ENCODE results near the gene CITED1. TPM values are rescaled to one million over a fixed set of nuclear protein-coding genes. Genes with fewer than 3 reads are reported as not detected.
A peak's percentile ranks its signal among the peaks of the same experiment; 100 is the strongest.
"Not testable (repeated sequence)": the region's sequence is repeated elsewhere in the genome, so short reads cannot be mapped to it uniquely, and the experiment has no call there.

Gene CITED1, protein sequence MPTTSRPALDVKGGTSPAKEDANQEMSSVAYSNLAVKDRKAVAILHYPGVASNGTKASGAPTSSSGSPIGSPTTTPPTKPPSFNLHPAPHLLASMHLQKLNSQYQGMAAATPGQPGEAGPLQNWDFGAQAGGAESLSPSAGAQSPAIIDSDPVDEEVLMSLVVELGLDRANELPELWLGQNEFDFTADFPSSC
- polyA plus RNA-seq (ENCODE audit: low read depth in 6 of 6), result under 1 TPM in 1 of 6 donors, not detected in 5; 0.83 TPM

- peak; percentile 18 to 23 for ATAC-seq (ENCODE audit: low read depth in 2 of 2)
- peak within 1 kb of the TSS; percentile 85 to 94 (median 94) for H3K4me3 Mint-ChIP-seq
- peaks cover 45 to 63% (median 61%) of the 10 kb centered on the region in 3 donors for H3K27me3 Mint-ChIP-seq
These were observed at the start of gene CITED1 for GRCh38 chrX:72305286-72306084. CITED1 (minus strand) TSS chrX:72305914; CDS start chrX:72302869, 3,045 bp downstream.

GRCh38 chrX:72352786-72353185, 47.1 kb upstream of the CITED1 start:
- Mint-ChIP-seq H3K9me3 (peaks cover 0 to 1% (median 0%) of the 10 kb centered on the region in 7 donors), H3K27ac (no peak overlapping the region)
- ATAC-seq (ENCODE audit: low read depth in 2 of 2), result no peak

More at GRCh38 chrX:72305286-72306084, at the start of gene CITED1:
- H3K9me3 Mint-ChIP-seq, result peaks cover 0 to 2% (median 0%) of the 10 kb centered on the region in 7 donors
- no peak for DNase-seq
- peaks cover 0 to 7% of the 10 kb centered on the region in 2 donors for H3K36me3 Mint-ChIP-seq
- peaks cover 27 to 42% (median 33%) of the 10 kb centered on the region in 3 donors for H3K4me1 Mint-ChIP-seq
- H3K27ac Mint-ChIP-seq, result peak within 1 kb of the TSS in 3 of 6 donors; percentile 22 to 88 (median 80)

DNA sequence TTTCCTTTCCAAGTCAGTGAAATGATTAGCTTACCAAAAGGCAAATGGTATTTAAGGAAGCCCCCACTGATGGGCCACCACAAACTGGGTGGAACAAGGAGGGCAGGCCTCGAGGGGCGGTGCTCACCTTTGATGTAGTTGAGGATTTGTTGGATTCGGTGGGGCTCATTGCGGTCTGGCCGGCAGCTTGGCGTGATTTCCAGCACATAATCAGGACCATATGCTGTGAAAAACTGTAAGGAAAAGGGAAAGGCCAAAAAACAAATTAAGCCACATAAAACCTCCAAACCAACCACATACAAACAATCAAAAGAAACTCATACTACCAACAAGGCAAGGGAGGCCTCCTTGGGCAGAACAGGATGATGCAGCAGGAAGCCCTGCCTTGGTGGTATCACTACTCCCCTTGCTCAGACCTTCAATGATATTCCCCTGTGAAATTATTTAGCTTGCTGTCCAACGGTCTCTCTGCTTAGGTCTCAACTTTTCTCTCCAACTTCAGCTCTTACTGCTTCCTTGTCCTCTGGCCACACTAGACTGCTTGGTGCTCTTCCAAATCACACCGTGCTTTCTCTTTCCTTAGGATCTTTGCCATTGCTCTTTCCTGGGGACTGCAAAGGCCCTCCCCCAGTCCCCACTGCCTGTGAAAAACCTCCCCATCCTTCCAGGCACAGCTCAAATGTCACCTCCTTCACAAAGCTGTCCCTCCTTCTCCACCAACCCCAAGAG, 46.1 kb upstream of the CITED1 start:
- H3K36me3 Mint-ChIP-seq, result peaks cover 5 to 22% of the 10 kb centered on the region in 2 donors
- H3K4me3 Mint-ChIP-seq, result peak overlapping the region in 1 of 8 donors; percentile 26
- H3K27ac Mint-ChIP-seq, result peak overlapping the region in 1 of 6 donors; percentile 79
- no peaks in the 10 kb centered on the region for H3K4me1 Mint-ChIP-seq
- DNase-seq (no peak), ATAC-seq (ENCODE audit: low read depth in 2 of 2) (no peak)
- H3K27me3 Mint-ChIP-seq, result peaks cover 0 to 10% (median 0%) of the 10 kb centered on the region in 3 donors
- H3K9me3 Mint-ChIP-seq, result peaks cover 0 to 1% (median 0%) of the 10 kb centered on the region in 7 donors

More at GRCh38 chrX:72352786-72353185, 47.1 kb upstream of the CITED1 start:
- Mint-ChIP-seq H3K4me3 (no peak overlapping the region), H3K27me3 (peaks cover 0 to 18% (median 0%) of the 10 kb centered on the region in 3 donors), H3K4me1 (no peaks in the 10 kb centered on the region), H3K36me3 (peaks cover 5 to 22% of the 10 kb centered on the region in 2 donors)
- no peak for DNase-seq

GRCh38 chrX:72349190-72349589, 43.5 kb upstream of the CITED1 start:
- Mint-ChIP-seq H3K4me1 (no peaks in the 10 kb centered on the region), H3K27me3 (peaks cover 0 to 7% (median 0%) of the 10 kb centered on the region in 3 donors), H3K36me3 (peaks cover 10 to 22% of the 10 kb centered on the region in 2 donors), H3K9me3 (peaks cover 0 to 1% (median 0%) of the 10 kb centered on the region in 7 donors), H3K27ac (no peak overlapping the region), H3K4me3 (no peak overlapping the region)
- no peak for ATAC-seq (ENCODE audit: low read depth in 2 of 2)
- no peak for DNase-seq

DNA sequence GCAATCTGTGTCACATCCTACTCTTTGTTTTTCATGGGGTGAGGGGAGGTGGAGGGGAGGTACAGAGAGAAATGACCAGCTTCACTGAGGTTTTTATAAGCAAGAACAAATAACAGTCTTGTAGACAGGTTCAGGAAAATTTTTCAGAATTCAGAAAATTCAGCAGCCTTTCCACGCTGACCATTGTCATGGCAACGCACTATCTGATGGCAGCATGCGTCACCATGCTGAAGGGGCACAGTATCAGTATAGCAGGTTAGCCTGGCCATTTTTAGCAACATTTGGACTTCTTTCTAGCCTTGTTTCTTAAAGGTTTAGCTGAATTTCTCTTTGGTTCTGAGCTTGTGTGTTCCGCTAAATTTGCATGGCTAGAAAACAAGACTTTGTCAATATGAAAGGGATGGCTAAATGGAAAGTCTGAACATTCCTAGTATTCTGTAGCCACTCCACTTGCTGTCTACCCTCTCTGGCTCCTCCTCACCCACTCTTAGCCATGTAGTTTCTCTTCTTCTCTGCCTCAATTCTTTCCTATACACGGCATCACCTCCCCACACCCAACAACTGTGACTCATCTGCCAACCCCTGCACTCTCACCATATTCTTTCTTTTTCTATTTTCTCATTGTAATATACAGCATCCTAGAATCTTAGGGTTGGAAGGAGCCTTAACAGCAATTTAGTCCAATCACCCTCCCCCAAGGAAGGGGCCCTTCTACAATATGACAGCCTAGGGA, 42.7 kb upstream of the CITED1 start:
- DNase-seq, result no peak
- ATAC-seq (ENCODE audit: low read depth in 2 of 2), result no peak
- Mint-ChIP-seq H3K27ac (peak overlapping the region in 1 of 6 donors; percentile 7), H3K27me3 (peaks cover 0 to 7% (median 0%) of the 10 kb centered on the region in 3 donors), H3K4me1 (no peaks in the 10 kb centered on the region), H3K9me3 (peaks cover 0 to 1% (median 0%) of the 10 kb centered on the region in 7 donors), H3K4me3 (no peak overlapping the region), H3K36me3 (peaks cover 10 to 22% of the 10 kb centered on the region in 2 donors)

- H3K9me3 Mint-ChIP-seq, result peaks cover 0 to 1% (median 0%) of the 10 kb centered on the region in 7 donors
- H3K4me1 Mint-ChIP-seq, result no peaks in the 10 kb centered on the region
- peaks cover 0 to 7% (median 0%) of the 10 kb centered on the region in 3 donors for H3K27me3 Mint-ChIP-seq
- no peak overlapping the region for H3K27ac Mint-ChIP-seq
- DNase-seq (no peak), ATAC-seq (ENCODE audit: low read depth in 2 of 2) (no peak)
- peaks cover 10 to 22% of the 10 kb centered on the region in 2 donors for H3K36me3 Mint-ChIP-seq
- H3K4me3 Mint-ChIP-seq, result no peak overlapping the region
These were observed 41.7 kb upstream of the CITED1 start for GRCh38 chrX:72347366-72347765.

GRCh38 chrX:72346302-72346949, 40.7 kb upstream of the CITED1 start:
- H3K4me1 Mint-ChIP-seq, result no peaks in the 10 kb centered on the region
- no peak for ATAC-seq (ENCODE audit: low read depth in 2 of 2)
- H3K27me3 Mint-ChIP-seq, result no peaks in the 10 kb centered on the region
- no peak for DNase-seq
- H3K27ac Mint-ChIP-seq, result no peak overlapping the region
- H3K36me3 Mint-ChIP-seq, result peaks cover 10 to 14% of the 10 kb centered on the region in 2 donors
- peaks cover 0 to 1% (median 0%) of the 10 kb centered on the region in 7 donors for H3K9me3 Mint-ChIP-seq
- no peak overlapping the region for H3K4me3 Mint-ChIP-seq

GRCh38 chrX:72340626-72341025, 34.9 kb upstream of the CITED1 start:
- no peaks in the 10 kb centered on the region for H3K4me1 Mint-ChIP-seq
- H3K27me3 Mint-ChIP-seq, result no peaks in the 10 kb centered on the region
- H3K27ac Mint-ChIP-seq, result no peak overlapping the region
- peaks cover 0 to 5% of the 10 kb centered on the region in 2 donors for H3K36me3 Mint-ChIP-seq
- no peaks in the 10 kb centered on the region for H3K9me3 Mint-ChIP-seq
- no peak for DNase-seq
- ATAC-seq (ENCODE audit: low read depth in 2 of 2), result no peak
- no peak overlapping the region for H3K4me3 Mint-ChIP-seq

GRCh38 chrX:72340041-72340440, 34.3 kb upstream of the CITED1 start:
- Mint-ChIP-seq H3K9me3 (no peaks in the 10 kb centered on the region), H3K4me3 (no peak overlapping the region), H3K27me3 (no peaks in the 10 kb centered on the region), H3K36me3 (peaks cover 0 to 5% of the 10 kb centered on the region in 2 donors), H3K27ac (no peak overlapping the region), H3K4me1 (no peaks in the 10 kb centered on the region)
- no peak for ATAC-seq (ENCODE audit: low read depth in 2 of 2)
- DNase-seq, result no peak

- Mint-ChIP-seq H3K4me3 (peak overlapping the region in 1 of 8 donors; percentile 40), H3K27ac (no peak overlapping the region), H3K9me3 (peaks cover 1 to 15% (median 7%) of the 10 kb centered on the region in 7 donors), H3K36me3 (peaks cover 16 to 20% of the 10 kb centered on the region in 2 donors), H3K27me3 (no peaks in the 10 kb centered on the region), H3K4me1 (no peaks in the 10 kb centered on the region)
- no peak for DNase-seq
- no peak for ATAC-seq (ENCODE audit: low read depth in 2 of 2)
These were observed 24.4 kb upstream of the CITED1 start for GRCh38 chrX:72330131-72330530.

GRCh38 chrX:72326605-72327300, 21.0 kb upstream of the CITED1 start:
- Mint-ChIP-seq H3K27me3 (no peaks in the 10 kb centered on the region), H3K4me3 (no peak overlapping the region), H3K36me3 (peaks cover 14 to 16% of the 10 kb centered on the region in 2 donors), H3K9me3 (peaks cover 0 to 11% (median 5%) of the 10 kb centered on the region in 7 donors), H3K4me1 (no peaks in the 10 kb centered on the region), H3K27ac (peak overlapping the region in 1 of 6 donors; percentile 49)
- ATAC-seq (ENCODE audit: low read depth in 2 of 2) (no peak), DNase-seq (no peak)

GRCh38 chrX:72319651-72320050, 13.9 kb upstream of the CITED1 start:
- DNase-seq; H3K4me1 Mint-ChIP-seq; H3K4me3 Mint-ChIP-seq; H3K36me3 Mint-ChIP-seq; ATAC-seq (ENCODE audit: low read depth in 2 of 2); H3K27ac Mint-ChIP-seq; H3K9me3 Mint-ChIP-seq: not testable (repeated sequence)
- H3K27me3 Mint-ChIP-seq, result peaks cover 0 to 19% (median 0%) of the 10 kb centered on the region in 3 donors

Measured in naive B cell (primary cell).